Measurements from ENCODE around the gene MSANTD7.

MSANTD7 gene

DNA sequence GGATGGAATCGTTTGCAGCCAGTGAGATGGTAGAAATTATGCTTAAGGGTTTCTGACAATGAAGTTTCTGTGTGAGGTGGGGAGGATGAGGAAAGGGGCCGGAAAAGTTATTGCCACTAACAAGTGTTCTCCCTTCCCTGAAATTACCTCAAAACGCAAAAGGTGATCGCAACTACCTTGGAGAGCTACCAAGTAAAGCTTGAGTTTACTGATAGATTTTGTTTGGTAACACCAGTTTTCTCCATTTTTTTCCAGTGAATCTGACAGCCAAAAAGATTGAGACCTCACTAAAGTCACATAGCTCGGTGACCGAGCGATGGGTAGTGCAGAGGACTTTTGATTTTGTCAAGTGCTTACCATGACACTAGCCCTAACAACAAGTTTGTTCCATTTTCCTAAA, 42.1 kb downstream of the MSANTD7 start:
- DNase-seq (ENCODE audit: low spot score), result no peak

DNA sequence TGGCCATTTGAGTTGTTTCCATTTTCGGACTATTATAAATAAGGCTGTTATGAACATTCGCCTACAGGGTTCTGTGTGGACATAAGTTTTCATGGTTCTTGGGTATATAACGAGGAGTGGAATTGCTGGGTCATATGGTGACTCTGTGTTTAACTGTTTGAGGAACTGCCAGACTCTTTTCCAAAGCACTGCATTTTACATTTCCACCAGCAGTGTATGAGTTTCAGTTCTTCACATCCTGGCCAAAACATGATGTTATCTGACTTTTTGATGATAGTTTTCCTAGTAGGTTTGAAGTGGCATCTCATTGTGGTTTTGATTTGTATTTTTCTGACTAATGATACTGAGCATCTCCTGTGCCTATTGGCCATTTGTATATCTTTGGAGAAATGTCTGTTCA, 46.0 kb downstream of the MSANTD7 start:
- DNase-seq (ENCODE audit: low spot score), result no peak

Data from D341Med (cell line).